NCI-H1694 (cell line): ENCODE results near the gene KIF26B.

Experiments
- DNase-seq: peaks from one replicate; lab custom pipeline; 2025; lab: John Stamatoyannopoulos, UW

Gene KIF26B

GRCh38 chr1:245172026-245172425, 17.2 kb downstream of the KIF26B start:
- no peak for DNase-seq

- DNase-seq: no peak
Measured at GRCh38 chr1:245172829-245173228, 18.0 kb downstream of the KIF26B start.

DNA sequence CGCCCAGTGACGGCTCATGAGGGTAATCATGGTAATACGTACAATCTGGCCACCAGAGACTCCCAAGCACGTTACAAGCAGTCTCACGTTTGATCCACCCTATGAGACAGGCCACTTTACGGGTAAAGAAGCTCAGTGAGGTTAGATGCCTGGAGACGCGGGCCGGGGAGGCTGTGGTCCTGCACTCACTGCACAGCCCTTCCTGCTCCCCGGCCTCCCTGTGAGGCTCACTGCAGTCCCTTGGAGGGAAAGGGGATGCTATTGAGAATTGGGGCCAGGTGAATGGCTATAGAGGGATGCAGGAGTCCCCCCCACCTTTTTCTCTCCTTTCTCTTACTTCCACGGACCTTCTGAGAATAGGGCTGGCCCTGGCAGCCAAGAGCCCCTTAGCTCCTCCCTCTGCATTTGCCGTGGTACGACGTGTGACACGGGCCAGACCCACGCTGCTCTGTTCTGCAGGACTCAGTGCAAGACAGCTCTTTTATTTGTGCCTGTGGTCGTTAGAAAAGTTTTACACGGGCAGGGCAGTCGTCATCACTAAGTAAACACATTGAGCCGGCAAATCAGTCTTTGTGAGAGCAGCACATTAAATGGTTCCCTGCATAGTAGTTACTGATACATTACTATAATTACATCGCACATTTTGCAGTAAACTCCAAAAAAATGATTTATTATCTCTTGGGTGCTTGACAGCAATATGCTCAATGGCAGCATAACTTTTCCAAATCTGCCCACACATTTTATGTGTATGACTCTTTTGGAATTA, 18.8 kb downstream of the KIF26B start:
- no peak for DNase-seq

GRCh38 chr1:245177071-245177900, 22.5 kb downstream of the KIF26B start:
- DNase-seq: no peak

DNA sequence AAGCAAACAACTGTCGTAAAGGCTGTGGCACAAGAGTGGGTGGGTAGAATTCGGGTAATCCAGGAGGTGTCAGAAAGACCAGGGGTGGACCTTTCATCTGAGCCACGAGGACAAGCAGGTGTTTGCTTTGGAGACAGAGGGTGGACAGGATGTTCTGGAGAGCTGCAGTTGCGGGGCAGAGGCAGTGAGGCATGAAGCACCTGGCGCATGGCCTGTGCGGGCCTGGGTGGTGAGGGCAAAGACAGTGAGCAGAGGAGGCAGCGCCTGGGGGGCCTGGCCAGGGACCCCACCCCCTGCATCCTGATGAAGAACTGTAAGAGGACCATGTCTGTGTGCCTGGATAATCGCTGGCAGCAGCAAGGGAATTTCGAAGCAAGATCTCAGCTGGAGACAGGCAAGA, 24.9 kb downstream of the KIF26B start:
- no peak for DNase-seq

- DNase-seq: no peak
Measured at GRCh38 chr1:245180496-245181157, 25.8 kb downstream of the KIF26B start.

GRCh38 chr1:245181158-245181517, 26.4 kb downstream of the KIF26B start:
- no peak for DNase-seq

- no peak for DNase-seq
Measured at GRCh38 chr1:245182028-245182427, 27.2 kb downstream of the KIF26B start.

- no peak for DNase-seq
Measured at GRCh38 chr1:245183429-245183828, 28.6 kb downstream of the KIF26B start.

DNA sequence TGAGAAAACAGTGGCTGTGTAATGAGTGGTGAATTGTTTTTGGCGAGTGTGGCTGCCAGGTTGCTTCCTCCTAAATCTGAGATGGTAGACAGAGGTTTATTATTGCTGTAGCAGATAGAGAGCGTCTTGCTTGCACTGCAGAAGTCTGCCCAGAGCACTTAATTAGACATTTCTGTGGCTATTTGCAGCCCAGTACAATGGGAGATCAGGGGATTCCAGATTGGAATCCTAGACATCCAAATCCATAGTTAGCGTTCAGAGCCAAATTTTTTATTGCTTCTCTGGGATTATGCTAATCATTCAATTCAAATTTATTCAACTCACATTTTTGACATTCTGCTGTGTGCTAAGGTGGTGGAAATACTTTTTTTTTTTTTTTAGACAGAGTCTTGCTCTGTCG, 30.0 kb downstream of the KIF26B start:
- no peak for DNase-seq

DNA sequence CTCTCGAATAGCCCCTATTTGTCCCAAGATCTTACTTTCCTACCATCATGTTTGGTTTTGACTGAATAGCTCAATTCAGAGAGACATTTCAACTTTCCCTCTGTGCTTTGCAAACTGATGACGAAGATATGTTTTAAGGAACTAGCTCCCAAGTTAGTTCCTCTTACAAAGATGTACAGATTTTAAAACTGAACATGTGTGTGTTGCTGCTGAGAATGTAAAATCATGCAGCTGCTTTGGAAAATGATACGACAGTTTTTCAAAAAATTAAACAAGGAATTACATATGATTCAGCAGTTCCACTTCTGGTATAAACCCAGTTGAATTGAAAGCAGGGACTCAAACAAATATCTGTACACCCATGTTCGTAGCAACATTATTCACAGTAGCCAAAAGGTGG, 33.6 kb downstream of the KIF26B start:
- DNase-seq: no peak

DNA sequence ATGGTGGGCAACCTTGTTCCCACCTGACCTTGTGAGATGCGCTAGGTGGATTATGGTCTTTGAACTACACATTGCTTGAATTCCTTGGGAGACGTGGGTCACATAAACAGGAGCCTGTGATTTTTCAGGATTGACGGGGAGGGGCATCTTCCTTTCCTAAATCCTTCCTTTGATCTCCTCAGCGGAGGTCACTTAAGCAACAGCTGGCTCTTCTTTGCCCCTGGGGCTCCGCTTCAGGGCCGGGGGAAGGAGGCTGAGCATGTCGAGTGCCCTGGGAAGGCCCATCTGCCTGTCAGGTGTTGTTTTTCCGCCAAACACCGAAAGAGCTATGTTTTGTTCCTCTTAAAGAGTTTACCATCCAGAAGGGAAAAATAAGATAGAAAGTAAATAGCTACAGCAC, 40.6 kb downstream of the KIF26B start:
- DNase-seq: no peak

DNA sequence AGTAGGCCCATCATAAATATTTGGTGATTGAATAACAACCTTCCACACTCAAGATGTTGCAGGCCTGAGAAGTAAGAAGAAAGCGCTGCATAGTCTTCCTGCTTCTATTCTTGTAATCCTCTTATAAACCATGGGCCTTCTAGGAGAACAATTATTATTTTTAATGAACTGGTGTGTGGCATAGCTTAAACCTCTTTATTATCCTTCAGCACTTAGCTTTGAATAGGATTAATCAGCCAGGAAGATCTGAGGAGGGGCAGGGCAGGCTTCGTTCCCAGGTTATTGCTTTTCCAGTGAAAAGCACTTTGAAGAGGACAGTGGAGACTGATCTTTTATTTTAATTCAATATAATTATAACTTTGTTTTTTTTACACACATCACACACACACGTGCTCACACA, 42.3 kb downstream of the KIF26B start:
- DNase-seq: no peak

DNA sequence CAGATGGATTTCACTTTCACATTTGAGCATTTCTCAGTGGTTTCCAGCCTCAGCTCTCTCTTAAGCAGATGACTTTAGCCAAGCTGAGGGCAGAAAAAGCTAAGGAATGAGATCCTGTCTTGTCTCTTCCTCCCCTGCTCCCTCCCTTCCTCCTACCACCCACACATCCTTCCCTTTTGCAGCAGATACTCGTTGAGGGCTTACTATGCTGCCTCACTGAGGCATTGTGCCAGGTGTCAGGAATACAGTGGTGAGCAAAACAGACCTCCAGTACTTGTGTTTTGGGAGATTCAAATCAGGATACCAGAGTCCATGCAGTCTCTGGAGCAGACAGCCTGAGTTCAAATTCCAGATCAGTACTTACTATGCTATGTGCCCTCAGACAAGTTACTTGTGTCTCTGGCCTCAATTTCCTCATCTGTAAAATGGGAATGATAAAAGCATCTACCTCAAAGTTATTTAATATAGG, 43.2 kb downstream of the KIF26B start:
- DNase-seq: no peak

- DNase-seq: no peak
Measured at GRCh38 chr1:245198748-245199516, 44.1 kb downstream of the KIF26B start.

- DNase-seq: no peak
Measured at GRCh38 chr1:245200146-245200545, 45.4 kb downstream of the KIF26B start.

- DNase-seq: no peak
Measured at GRCh38 chr1:245201201-245201600, 46.4 kb downstream of the KIF26B start.

DNA sequence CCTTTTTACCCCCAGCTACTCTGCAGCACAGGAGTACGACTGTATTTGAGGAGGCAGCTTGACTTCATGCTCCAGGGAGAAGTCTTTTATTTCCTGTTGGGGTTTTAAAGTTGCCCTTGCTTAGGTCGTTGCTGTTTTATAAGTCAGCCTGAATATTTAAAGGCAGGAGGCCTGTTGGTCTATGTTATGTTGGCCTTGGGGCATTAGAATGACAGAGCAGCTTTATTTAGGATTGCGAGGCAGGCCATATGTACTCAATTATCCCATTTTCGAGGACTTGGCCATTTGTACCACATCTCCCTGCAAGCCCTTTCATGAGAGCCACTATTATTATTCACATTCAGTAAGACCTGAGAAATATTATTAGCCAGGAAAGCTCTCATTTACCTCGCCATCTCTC, 47.0 kb downstream of the KIF26B start:
- DNase-seq: no peak

- no peak for DNase-seq
Measured at GRCh38 chr1:245205396-245205795, 50.6 kb downstream of the KIF26B start.

GRCh38 chr1:245205864-245206263, 51.1 kb downstream of the KIF26B start:
- no peak for DNase-seq

DNA sequence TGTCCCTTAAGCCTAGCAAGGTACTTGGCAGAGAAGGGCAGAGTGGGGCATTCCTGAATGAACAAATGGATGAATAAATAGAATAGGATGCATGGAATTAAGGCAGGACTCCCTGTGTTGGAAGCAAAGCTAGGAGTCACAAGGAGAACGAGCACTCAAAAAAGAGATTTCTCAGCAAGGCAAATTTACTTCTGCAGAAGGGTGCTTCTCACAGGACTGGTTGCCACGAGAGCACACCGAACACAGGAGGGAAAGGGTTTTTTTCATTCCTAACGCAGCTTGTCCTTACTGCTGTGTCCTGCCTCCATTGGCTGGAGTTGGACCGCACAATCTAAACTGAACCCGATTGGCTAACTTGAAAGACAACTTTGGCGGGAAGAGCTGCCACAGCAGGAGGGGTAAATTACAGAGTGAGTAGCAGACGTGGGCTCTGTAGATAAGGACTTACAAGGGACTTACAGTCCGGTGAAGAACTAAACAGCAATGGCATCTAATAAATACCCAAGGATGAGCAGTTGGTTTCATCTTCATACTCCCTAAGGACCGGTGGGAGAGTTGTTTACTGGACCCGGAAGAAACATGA, 52.4 kb downstream of the KIF26B start:
- no peak for DNase-seq

DNA sequence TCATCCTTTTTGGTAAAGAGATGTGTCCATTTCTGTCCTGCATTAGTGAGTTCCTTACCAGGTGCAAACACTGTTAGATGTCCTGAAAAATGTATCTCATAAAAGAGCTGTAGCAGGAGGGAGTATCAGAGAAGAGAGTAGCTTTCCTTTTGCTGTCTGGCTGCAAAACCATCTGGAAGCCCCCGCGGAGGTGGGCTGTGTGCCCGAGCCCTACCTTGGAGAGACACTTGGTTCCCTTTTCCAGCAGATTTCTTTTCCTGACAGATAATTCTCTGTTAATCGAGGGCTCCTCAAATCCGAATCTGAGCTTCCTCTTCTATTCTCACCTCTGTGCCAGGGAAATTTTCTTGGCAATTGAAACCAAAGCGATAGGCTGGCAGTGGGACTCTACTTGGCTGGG, 53.0 kb downstream of the KIF26B start:
- DNase-seq: no peak
